Right lobe of liver (tissue), 6 donors: ENCODE data around the gene TPM2. TPM values are rescaled to one million over a fixed set of nuclear protein-coding genes. Genes with fewer than 3 reads are reported as not detected.

Source experiments
- ATAC-seq, 4 donors: fragments of 200-7000 bp; cut with Tn5 transposase; one replicate each; pipeline ENCODE4 v1.9.1; 2020; ENCODE audit warnings: mild to moderate bottlenecking in 4 of 4, moderate library complexity in 4 of 4
- DNase-seq, 3 donors: peaks; one replicate each; pipeline ENCODE4 v3.0.0-alpha.2; 2020
- H3K27ac ChIP-seq, 3 donors: fragments of 200-600 bp; one replicate each; pipeline ENCODE4 v1.8.0; 2022
- H3K27me3 ChIP-seq, 2 donors: fragments of 200-600 bp; one replicate each; pipeline ENCODE4 v1.8.0; 2022
- H3K36me3 ChIP-seq, 4 donors: fragments of 200-600 bp; sonication (generic) in 1 of 4; one replicate each; pipeline versions ENCODE4 v1.5.1 to v1.8.0; 2017 to 2022; ENCODE audit warnings: control low read depth in 1 of 4
- H3K4me1 ChIP-seq, 4 donors: fragments of 200-600 bp; sonication (generic) in 1 of 4; one replicate each; pipeline versions ENCODE4 v1.5.1 to v1.8.0; 2017 to 2022; ENCODE audit warnings: control low read depth in 1 of 4
- H3K4me3 ChIP-seq, 3 donors: fragments of 200-600 bp; one replicate each; pipeline ENCODE4 v1.8.0; 2022
- H3K9me3 ChIP-seq, 4 donors: fragments of 200-600 bp; sonication (generic) in 1 of 4; one replicate each; pipeline versions ENCODE4 v1.5.1 to v1.8.0; 2017 to 2022; ENCODE audit warnings: control low read depth in 1 of 4
- CTCF ChIP-seq, 4 donors: fragments of 200-600 bp in 3 of 4; fragments of 450-650 bp in 1 of 4; IDR thresholded peaks; one replicate each; pipeline versions ENCODE4 v1.5.1 to v1.8.0; 2016 to 2022; ENCODE audit warnings: antibody characterized with exemption in 4 of 4, mild to moderate bottlenecking in 2 of 4
- POLR2A ChIP-seq: fragments of 450-650 bp; IDR thresholded peaks from one replicate; pipeline ENCODE4 v1.6.1; 2017; ENCODE audit warnings: antibody characterized with exemption, mild to moderate bottlenecking
- WGBS: methylation state at CpG from one replicate; pipeline ENCODE4 v1.1.6; 2018; ENCODE audit warnings: low coverage, low lambda C conversion rate; ENCODE audit not compliant: insufficient coverage; ENCODE audit errors: missing lambda C conversion rate; 5-methylcytosine and 5-hydroxymethylcytosine counted together
- intact Hi-C, 2 donors: fragments of 100-400 bp; cut with DNase I; formaldehyde crosslinking; loops; one replicate each; pipeline versions ENCODE4 v1.11.2 to v1.14.1; 2022
- long read RNA-seq: library from polyadenylated mRNA; unstranded; transcript quantifications from one replicate; pipeline ENCODE4 v2.0.0, GENCODE V29; 2019
- total RNA-seq, 6 experiments: library from RNA; depleted of rRNA in 2 of 6; stranded (reverse); fragments of >200 nt in 2 of 6; fragmentation: NEBNext Ultra II Directional in 3 of 6; extraction: Animal tissue kit (Norgen Biotek cat#: 25700) in 3 of 6; gene quantifications; one replicate each; pipeline versions ENCODE4 v1.1.0 to v1.2.4, GENCODE V29; 2016 to 2023
- donor health status: DM: no; HTN: yes; CAD: no.
- donor health status: DM: no; HTN: no; CAD: no.
- donor health status: DM: no; HTN: no; CAD: no.
- donor health status: DM: no; HTN: yes; CAD: no.
- donor health status: DM: no; HTN: yes; CAD: no.

The TPM2 gene
- 10 to 100 TPM in 4 of 6 experiments, 1 to 10 TPM in 2; 4.7 to 23.3 (median 12.4) TPM for total RNA-seq
- long read RNA-seq, partial matches to known transcripts: 2 of 4 reads
- long read RNA-seq, other reads (novel, unspliced or antisense): 0 of 4 reads

- H3K9me3 ChIP-seq: no peaks in the 10 kb centered on the region
- H3K4me1 ChIP-seq: peaks cover 0 to 2% (median 0%) of the 10 kb centered on the region in 4 donors
- peak within 1 kb of the TSS; percentile 62 to 80 (median 71) for H3K27ac ChIP-seq
- 80% methylated on average over 3 of the region's 61 CpGs for WGBS
- no peaks in the 10 kb centered on the region for H3K36me3 ChIP-seq
- H3K27me3 ChIP-seq: no peaks in the 10 kb centered on the region
- DNase-seq (peak in 1 of 3 donors; percentile 47), ATAC-seq (peak; percentile 5 to 21 (median 12))
- intact Hi-C loops: no loop called here
- peak within 1 kb of the TSS; percentile 57 to 68 (median 63) for H3K4me3 ChIP-seq
- no peak for TF ChIP-seq POLR2A
- TF ChIP-seq CTCF (IDR thresholded peaks at IDR 0.05): no peak
Measured at GRCh38 chr9:35689542-35690293, at the start of gene TPM2. Gene TPM2 (minus strand): TSS chr9:35689925. CDS start chr9:35689817, 108 bp downstream.

GRCh38 chr9:35738924-35739323, 49.2 kb upstream of the TPM2 start:
- intact Hi-C loops: loop anchor here in 1 of 2 donors (5.0 kb wide), 1 partner anchor 42 kb away; no protein-coding TSS in a partner anchor
- no peak overlapping the region for H3K27ac ChIP-seq
- peaks cover 7 to 85% (median 46%) of the 10 kb centered on the region in 4 donors for H3K36me3 ChIP-seq
- H3K4me1 ChIP-seq: peaks cover 0 to 7% (median under 1%) of the 10 kb centered on the region in 4 donors
- DNase-seq (no peak), ATAC-seq (no peak)
- TF ChIP-seq POLR2A (no peak), CTCF (IDR thresholded peaks at IDR 0.05) (no peak)
- 84% methylated on average over 7 of the region's 7 CpGs for WGBS
- H3K27me3 ChIP-seq: no peaks in the 10 kb centered on the region
- H3K4me3 ChIP-seq: no peak overlapping the region
- H3K9me3 ChIP-seq: no peaks in the 10 kb centered on the region

- Histone ChIP-seq H3K4me3 (no peak overlapping the region), H3K4me1 (peaks cover 0 to 14% (median 4%) of the 10 kb centered on the region in 4 donors), H3K27ac (no peak overlapping the region), H3K9me3 (no peaks in the 10 kb centered on the region), H3K36me3 (peaks cover 0 to 78% (median 42%) of the 10 kb centered on the region in 4 donors), H3K27me3 (no peaks in the 10 kb centered on the region)
- ATAC-seq (no peak), DNase-seq (no peak)
- no peak for TF ChIP-seq CTCF (IDR thresholded peaks at IDR 0.05)
- no peak for TF ChIP-seq POLR2A
- WGBS: 63% methylated on average over 2 of the region's 4 CpGs
- intact Hi-C loops: loop anchor here in 1 of 2 donors (5.0 kb wide), 1 partner anchor 41 kb away; no protein-coding TSS in a partner anchor
Measured at GRCh38 chr9:35738186-35738585, 48.5 kb upstream of the TPM2 start.

- ATAC-seq: no peak
- Histone ChIP-seq H3K4me1 (peaks cover 0 to 18% (median 4%) of the 10 kb centered on the region in 4 donors), H3K27ac (no peak overlapping the region)
Measured at GRCh38 chr9:35737143-35737542, 47.4 kb upstream of the TPM2 start.

More at GRCh38 chr9:35737143-35737542, 47.4 kb upstream of the TPM2 start:
- intact Hi-C loops: loop anchor here in 1 of 2 donors (5.0 kb wide), 1 partner anchor 40 kb away; no protein-coding TSS in a partner anchor
- peaks cover 0 to 68% (median 37%) of the 10 kb centered on the region in 4 donors for H3K36me3 ChIP-seq
- H3K9me3 ChIP-seq: no peaks in the 10 kb centered on the region
- H3K27me3 ChIP-seq: no peaks in the 10 kb centered on the region
- DNase-seq: no peak
- 75% methylated on average over 4 of the region's 7 CpGs for WGBS
- TF ChIP-seq POLR2A (no peak), CTCF (IDR thresholded peaks at IDR 0.05) (no peak)
- H3K4me3 ChIP-seq: no peak overlapping the region
